ENCODE measurements around the gene MAPT. TPM values are rescaled to one million over a fixed set of nuclear protein-coding genes. Genes with fewer than 3 reads are reported as not detected.

Gene MAPT
- total and polyA plus RNA-seq, 4 donors = 48.2 to 446 (median 261) TPM

DNA sequence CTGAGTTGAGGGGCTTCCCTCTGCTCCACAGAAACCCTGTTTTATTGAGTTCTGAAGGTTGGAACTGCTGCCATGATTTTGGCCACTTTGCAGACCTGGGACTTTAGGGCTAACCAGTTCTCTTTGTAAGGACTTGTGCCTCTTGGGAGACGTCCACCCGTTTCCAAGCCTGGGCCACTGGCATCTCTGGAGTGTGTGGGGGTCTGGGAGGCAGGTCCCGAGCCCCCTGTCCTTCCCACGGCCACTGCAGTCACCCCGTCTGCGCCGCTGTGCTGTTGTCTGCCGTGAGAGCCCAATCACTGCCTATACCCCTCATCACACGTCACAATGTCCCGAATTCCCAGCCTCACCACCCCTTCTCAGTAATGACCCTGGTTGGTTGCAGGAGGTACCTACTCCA lies 130.7 kb downstream of the MAPT start:
- no CpG with 5 or more reads among the region's 10 CpGs for whole genome bisulfite sequencing (ENCODE audit: insufficient coverage)
- no peak for DNase-seq (ENCODE audit: low read depth in 4 of 6, low spot score in 6 of 6)
- Histone ChIP-seq H3K36me3 (ENCODE audit: control insufficient read depth, insufficient read depth, low read length) (peaks cover 64% of the 10 kb centered on the region), H3K9me3 (ENCODE audit: control insufficient read depth, insufficient read depth, low read length) (no peaks in the 10 kb centered on the region), H3K27me3 (ENCODE audit: control insufficient read depth, insufficient read depth, low read length) (no peaks in the 10 kb centered on the region), H3K27ac (ENCODE audit: low read depth, low read length) (no peak overlapping the region), H3K4me1 (ENCODE audit: control insufficient read depth, insufficient read depth, low read length) (peaks cover 41% of the 10 kb centered on the region), H3K4me3 (ENCODE audit: low read depth, low read length) (no peak overlapping the region)

GRCh38 chr17:46025510-46026165 lies 131.3 kb downstream of the MAPT start:
- WGBS (ENCODE audit: insufficient coverage) = 75% methylated on average over 6 of the region's 8 CpGs
- Histone ChIP-seq H3K27me3 (ENCODE audit: control insufficient read depth, insufficient read depth, low read length) (no peaks in the 10 kb centered on the region), H3K9me3 (ENCODE audit: control insufficient read depth, insufficient read depth, low read length) (no peaks in the 10 kb centered on the region), H3K36me3 (ENCODE audit: control insufficient read depth, insufficient read depth, low read length) (peaks cover 65% of the 10 kb centered on the region), H3K4me3 (ENCODE audit: low read depth, low read length) (no peak overlapping the region), H3K27ac (ENCODE audit: low read depth, low read length) (no peak overlapping the region), H3K4me1 (ENCODE audit: control insufficient read depth, insufficient read depth, low read length) (peaks cover 41% of the 10 kb centered on the region)
- no peak for DNase-seq (ENCODE audit: low read depth in 4 of 6, low spot score in 6 of 6)

- Histone ChIP-seq H3K36me3 (ENCODE audit: control insufficient read depth, insufficient read depth, low read length) (peaks cover 66% of the 10 kb centered on the region), H3K27ac (ENCODE audit: low read depth, low read length) (no peak overlapping the region), H3K27me3 (ENCODE audit: control insufficient read depth, insufficient read depth, low read length) (no peaks in the 10 kb centered on the region), H3K4me3 (ENCODE audit: low read depth, low read length) (no peak overlapping the region), H3K4me1 (ENCODE audit: control insufficient read depth, insufficient read depth, low read length) (peaks cover 41% of the 10 kb centered on the region), H3K9me3 (ENCODE audit: control insufficient read depth, insufficient read depth, low read length) (no peaks in the 10 kb centered on the region)
- WGBS (ENCODE audit: insufficient coverage) = 72% methylated on average over 15 of the region's 17 CpGs
- DNase-seq (ENCODE audit: low read depth in 4 of 6, low spot score in 6 of 6) = no peak
These were observed 132.1 kb downstream of the MAPT start for GRCh38 chr17:46026166-46027047.

DNA sequence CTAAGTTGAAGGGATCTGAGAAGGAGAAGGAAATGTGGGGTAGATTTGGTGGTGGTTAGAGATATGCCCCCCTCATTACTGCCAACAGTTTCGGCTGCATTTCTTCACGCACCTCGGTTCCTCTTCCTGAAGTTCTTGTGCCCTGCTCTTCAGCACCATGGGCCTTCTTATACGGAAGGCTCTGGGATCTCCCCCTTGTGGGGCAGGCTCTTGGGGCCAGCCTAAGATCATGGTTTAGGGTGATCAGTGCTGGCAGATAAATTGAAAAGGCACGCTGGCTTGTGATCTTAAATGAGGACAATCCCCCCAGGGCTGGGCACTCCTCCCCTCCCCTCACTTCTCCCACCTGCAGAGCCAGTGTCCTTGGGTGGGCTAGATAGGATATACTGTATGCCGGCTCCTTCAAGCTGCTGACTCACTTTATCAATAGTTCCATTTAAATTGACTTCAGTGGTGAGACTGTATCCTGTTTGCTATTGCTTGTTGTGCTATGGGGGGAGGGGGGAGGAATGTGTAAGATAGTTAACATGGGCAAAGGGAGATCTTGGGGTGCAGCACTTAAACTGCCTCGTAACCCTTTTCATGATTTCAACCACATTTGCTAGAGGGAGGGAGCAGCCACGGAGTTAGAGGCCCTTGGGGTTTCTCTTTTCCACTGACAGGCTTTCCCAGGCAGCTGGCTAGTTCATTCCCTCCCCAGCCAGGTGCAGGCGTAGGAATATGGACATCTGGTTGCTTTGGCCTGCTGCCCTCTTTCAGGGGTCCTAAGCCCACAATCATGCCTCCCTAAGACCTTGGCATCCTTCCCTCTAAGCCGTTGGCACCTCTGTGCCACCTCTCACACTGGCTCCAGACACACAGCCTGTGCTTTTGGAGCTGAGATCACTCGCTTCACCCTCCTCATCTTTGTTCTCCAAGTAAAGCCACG lies 133.0 kb downstream of the MAPT start:
- H3K27me3 ChIP-seq (ENCODE audit: control insufficient read depth, insufficient read depth, low read length) = no peaks in the 10 kb centered on the region
- H3K36me3 ChIP-seq (ENCODE audit: control insufficient read depth, insufficient read depth, low read length) = peaks cover 74% of the 10 kb centered on the region
- no peak overlapping the region for H3K27ac ChIP-seq (ENCODE audit: low read depth, low read length)
- H3K4me1 ChIP-seq (ENCODE audit: control insufficient read depth, insufficient read depth, low read length) = peaks cover 41% of the 10 kb centered on the region
- peak in 1 of 6 donors; percentile 30 for DNase-seq (ENCODE audit: low read depth in 4 of 6, low spot score in 6 of 6)
- 64% methylated on average over 6 of the region's 12 CpGs for WGBS (ENCODE audit: insufficient coverage)
- H3K4me3 ChIP-seq (ENCODE audit: low read depth, low read length) = no peak overlapping the region
- H3K9me3 ChIP-seq (ENCODE audit: control insufficient read depth, insufficient read depth, low read length) = no peaks in the 10 kb centered on the region

- no peak for DNase-seq (ENCODE audit: low read depth in 4 of 6, low spot score in 6 of 6)
- 89% methylated on average over 3 of the region's 4 CpGs for WGBS (ENCODE audit: insufficient coverage)
- H3K9me3 ChIP-seq (ENCODE audit: control insufficient read depth, insufficient read depth, low read length) = no peaks in the 10 kb centered on the region
- no peaks in the 10 kb centered on the region for H3K27me3 ChIP-seq (ENCODE audit: control insufficient read depth, insufficient read depth, low read length)
- H3K4me3 ChIP-seq (ENCODE audit: low read depth, low read length) = no peak overlapping the region
- H3K36me3 ChIP-seq (ENCODE audit: control insufficient read depth, insufficient read depth, low read length) = peaks cover 73% of the 10 kb centered on the region
- H3K4me1 ChIP-seq (ENCODE audit: control insufficient read depth, insufficient read depth, low read length) = peaks cover 41% of the 10 kb centered on the region
- H3K27ac ChIP-seq (ENCODE audit: low read depth, low read length) = no peak overlapping the region
These were observed 133.6 kb downstream of the MAPT start for GRCh38 chr17:46027976-46028325.

- 5% methylated on average over 2 of the region's 3 CpGs for WGBS (ENCODE audit: insufficient coverage)
- Histone ChIP-seq H3K4me3 (ENCODE audit: low read depth, low read length) (no peak overlapping the region), H3K9me3 (ENCODE audit: control insufficient read depth, insufficient read depth, low read length) (no peaks in the 10 kb centered on the region), H3K36me3 (ENCODE audit: control insufficient read depth, insufficient read depth, low read length) (peaks cover 74% of the 10 kb centered on the region), H3K27ac (ENCODE audit: low read depth, low read length) (no peak overlapping the region), H3K27me3 (ENCODE audit: control insufficient read depth, insufficient read depth, low read length) (no peaks in the 10 kb centered on the region), H3K4me1 (ENCODE audit: control insufficient read depth, insufficient read depth, low read length) (peaks cover 41% of the 10 kb centered on the region)
- no peak for DNase-seq (ENCODE audit: low read depth in 4 of 6, low spot score in 6 of 6)
These were observed 134.0 kb downstream of the MAPT start for GRCh38 chr17:46028374-46028773.

- peaks cover 35% of the 10 kb centered on the region for H3K4me1 ChIP-seq (ENCODE audit: control insufficient read depth, insufficient read depth, low read length)
- WGBS (ENCODE audit: insufficient coverage) = 50% methylated on average over 1 of the region's 4 CpGs
- no peaks in the 10 kb centered on the region for H3K9me3 ChIP-seq (ENCODE audit: control insufficient read depth, insufficient read depth, low read length)
- no peak overlapping the region for H3K4me3 ChIP-seq (ENCODE audit: low read depth, low read length)
- no peaks in the 10 kb centered on the region for H3K27me3 ChIP-seq (ENCODE audit: control insufficient read depth, insufficient read depth, low read length)
- no peak for DNase-seq (ENCODE audit: low read depth in 4 of 6, low spot score in 6 of 6)
- peaks cover 70% of the 10 kb centered on the region for H3K36me3 ChIP-seq (ENCODE audit: control insufficient read depth, insufficient read depth, low read length)
- no peak overlapping the region for H3K27ac ChIP-seq (ENCODE audit: low read depth, low read length)
These were observed 134.7 kb downstream of the MAPT start for GRCh38 chr17:46028981-46029565.

- 100% methylated on average over 1 of the region's 6 CpGs for WGBS (ENCODE audit: insufficient coverage)
- Histone ChIP-seq H3K4me3 (ENCODE audit: low read depth, low read length) (no peak overlapping the region), H3K4me1 (ENCODE audit: control insufficient read depth, insufficient read depth, low read length) (peaks cover 34% of the 10 kb centered on the region), H3K27me3 (ENCODE audit: control insufficient read depth, insufficient read depth, low read length) (no peaks in the 10 kb centered on the region), H3K27ac (ENCODE audit: low read depth, low read length) (no peak overlapping the region), H3K9me3 (ENCODE audit: control insufficient read depth, insufficient read depth, low read length) (no peaks in the 10 kb centered on the region), H3K36me3 (ENCODE audit: control insufficient read depth, insufficient read depth, low read length) (peaks cover 65% of the 10 kb centered on the region)
- no peak for DNase-seq (ENCODE audit: low read depth in 4 of 6, low spot score in 6 of 6)
These were observed 135.3 kb downstream of the MAPT start for GRCh38 chr17:46029627-46030026.

- Histone ChIP-seq H3K4me1 (ENCODE audit: control insufficient read depth, insufficient read depth, low read length) (peaks cover 23% of the 10 kb centered on the region), H3K4me3 (ENCODE audit: low read depth, low read length) (no peak overlapping the region), H3K27ac (ENCODE audit: low read depth, low read length) (no peak overlapping the region), H3K36me3 (ENCODE audit: control insufficient read depth, insufficient read depth, low read length) (peaks cover 57% of the 10 kb centered on the region), H3K9me3 (ENCODE audit: control insufficient read depth, insufficient read depth, low read length) (no peaks in the 10 kb centered on the region), H3K27me3 (ENCODE audit: control insufficient read depth, insufficient read depth, low read length) (no peaks in the 10 kb centered on the region)
- DNase-seq (ENCODE audit: low read depth in 4 of 6, low spot score in 6 of 6) = no peak
- WGBS (ENCODE audit: insufficient coverage) = 75% methylated on average over 2 of the region's 3 CpGs
These were observed 136.4 kb downstream of the MAPT start for GRCh38 chr17:46030752-46031151.
